Uterus (tissue), 4 donors: ENCODE measurements around the gene TBC1D14. TPM values are rescaled to one million over a fixed set of nuclear protein-coding genes. Genes with fewer than 3 reads are reported as not detected.

ENCODE experiments used
- DNase-seq, 2 donors: peaks; one replicate each; pipeline ENCODE4 v3.0.0-alpha.2; 2019 to 2020
- H3K27ac ChIP-seq, 2 donors: fragments of 200-600 bp; sonication (generic); 1 replicate in 1 of 2; 2 replicates in 1 of 2; pipeline ENCODE4 v1.5.1; 2016 to 2018
- H3K27me3 ChIP-seq, 2 donors: fragments of 200-600 bp; sonication (generic); one replicate each; pipeline ENCODE4 v1.5.1; 2018 to 2019; ENCODE audit warnings: control low read depth in 1 of 2
- H3K36me3 ChIP-seq, 2 donors: fragments of 200-600 bp; sonication (generic); one replicate each; pipeline ENCODE4 v1.5.1; 2019; ENCODE audit warnings: control low read depth in 1 of 2
- H3K4me1 ChIP-seq, 2 donors: fragments of 200-600 bp; sonication (generic); one replicate each; pipeline ENCODE4 v1.5.1; 2018 to 2019; ENCODE audit warnings: control low read depth in 1 of 2
- H3K4me3 ChIP-seq, 2 donors: fragments of 200-600 bp; sonication (generic); 1 replicate in 1 of 2; 2 replicates in 1 of 2; pipeline ENCODE4 v1.5.1; 2018 to 2019; ENCODE audit warnings: mild to moderate bottlenecking in 1 of 2
- H3K9me3 ChIP-seq, 2 donors: fragments of 200-600 bp; sonication (generic); one replicate each; pipeline ENCODE4 v1.5.1; 2019; ENCODE audit warnings: control low read depth in 1 of 2
- CTCF ChIP-seq, 4 experiments: fragments of 200-600 bp in 2 of 4; fragments of 450-650 bp in 2 of 4; sonication (generic) in 2 of 4; IDR thresholded peaks; one replicate each; pipeline ENCODE4 v1.5.1; 2016 to 2019; ENCODE audit warnings: antibody characterized with exemption in 4 of 4, mild to moderate bottlenecking in 2 of 4, moderate library complexity in 1 of 4
- POLR2A ChIP-seq, 2 donors: fragments of 450-650 bp; IDR thresholded peaks; one replicate each; pipeline ENCODE4 v1.6.1; 2016; ENCODE audit warnings: antibody characterized with exemption in 2 of 2, mild to moderate bottlenecking in 1 of 2, moderate library complexity in 1 of 2
- intact Hi-C: fragments of 100-400 bp; cut with DNase I; formaldehyde crosslinking; loops from one replicate; pipeline ENCODE4 v1.15.1; 2023; ENCODE audit warnings: low total_unique reads
- total RNA-seq, 4 donors: library from RNA; depleted of rRNA in 3 of 4; stranded (reverse); fragments of >200 nt in 3 of 4; gene quantifications; one replicate each; pipeline versions ENCODE4 v1.1.0 to v1.2.4, GENCODE V29; 2014 to 2023
- donor health status: DM: yes; HTN: yes; CAD: no.

Gene TBC1D14
- total RNA-seq, 4 donors from 2014 or later, result 16.9 to 61.2 (median 28.1) TPM

DNA sequence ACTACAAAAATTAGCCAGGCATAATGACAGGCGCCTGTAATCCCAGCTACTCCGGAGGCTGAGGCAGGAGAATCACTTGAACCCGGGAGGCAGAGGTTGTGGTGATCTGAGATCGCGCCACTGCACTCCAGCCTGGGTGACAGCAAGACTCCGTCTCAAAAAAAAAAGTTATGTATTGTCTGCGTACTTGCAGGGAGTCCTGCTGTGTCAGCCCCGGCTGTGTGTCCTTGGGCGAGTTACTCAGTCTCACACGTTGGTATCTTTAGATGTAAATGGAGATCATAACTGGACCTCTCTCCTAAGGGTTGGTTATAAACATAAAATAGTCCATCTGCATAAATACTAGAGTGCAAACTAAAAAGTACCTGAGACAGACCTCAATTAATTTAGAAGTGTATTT lies 22.7 kb upstream of the TBC1D14 start:
- Histone ChIP-seq H3K27me3 (no peaks in the 10 kb centered on the region), H3K27ac (no peak overlapping the region), H3K4me1 (no peaks in the 10 kb centered on the region), H3K4me3 (no peak overlapping the region), H3K36me3 (no peaks in the 10 kb centered on the region), H3K9me3 (no peaks in the 10 kb centered on the region)
- intact Hi-C loops, result no loop called here
- DNase-seq, result no peak
- TF ChIP-seq CTCF (IDR thresholded peaks at IDR 0.05) (no peak), POLR2A (IDR thresholded peaks at IDR 0.05) (no peak)

- Histone ChIP-seq H3K27ac (no peak overlapping the region), H3K4me3 (no peak overlapping the region), H3K9me3 (no peaks in the 10 kb centered on the region), H3K4me1 (no peaks in the 10 kb centered on the region), H3K36me3 (no peaks in the 10 kb centered on the region), H3K27me3 (no peaks in the 10 kb centered on the region)
- TF ChIP-seq POLR2A (IDR thresholded peaks at IDR 0.05) (no peak), CTCF (IDR thresholded peaks at IDR 0.05) (no peak)
- DNase-seq, result no peak
- intact Hi-C loops, result no loop called here
Measured at GRCh38 chr4:6887591-6888371, 21.8 kb upstream of the TBC1D14 start.

DNA sequence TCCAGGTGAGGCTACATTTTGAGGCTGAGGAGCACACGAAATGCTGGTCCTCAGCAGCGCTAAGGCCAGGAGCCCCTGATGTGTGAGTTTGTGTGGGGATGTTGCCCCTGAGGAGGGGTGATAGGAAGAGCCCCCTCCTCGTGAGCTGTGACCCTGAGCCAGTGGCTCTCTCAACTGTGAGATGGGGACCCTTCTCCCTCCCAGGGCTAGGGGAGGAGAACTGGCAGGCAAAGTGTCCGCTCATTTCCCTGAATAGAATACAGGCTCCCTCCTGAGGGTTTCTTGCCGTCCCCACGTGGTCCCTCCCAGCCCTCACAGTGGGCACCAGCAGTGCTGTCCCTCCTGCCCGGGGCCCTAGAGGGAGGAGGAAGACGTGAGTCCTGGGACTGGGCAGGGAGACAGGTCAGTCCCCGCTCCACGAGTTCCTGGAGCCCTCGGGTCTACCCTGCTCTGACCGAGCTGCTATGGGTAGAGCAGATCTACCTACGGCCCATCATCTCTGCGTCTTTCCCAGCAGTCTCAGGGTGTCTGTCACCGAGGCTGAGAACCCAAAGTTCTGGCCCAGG lies 21.0 kb upstream of the TBC1D14 start:
- no peak for DNase-seq
- Histone ChIP-seq H3K27ac (no peak overlapping the region), H3K4me1 (no peaks in the 10 kb centered on the region), H3K9me3 (no peaks in the 10 kb centered on the region), H3K4me3 (no peak overlapping the region), H3K27me3 (no peaks in the 10 kb centered on the region), H3K36me3 (no peaks in the 10 kb centered on the region)
- intact Hi-C loops, result no loop called here
- TF ChIP-seq POLR2A (IDR thresholded peaks at IDR 0.05) (no peak), CTCF (IDR thresholded peaks at IDR 0.05) (no peak)

- no peak overlapping the region for H3K4me3 ChIP-seq
- no peaks in the 10 kb centered on the region for H3K9me3 ChIP-seq
- H3K27ac ChIP-seq, result no peak overlapping the region
- H3K4me1 ChIP-seq, result no peaks in the 10 kb centered on the region
- H3K27me3 ChIP-seq, result no peaks in the 10 kb centered on the region
- H3K36me3 ChIP-seq, result no peaks in the 10 kb centered on the region
- intact Hi-C loops, result no loop called here
- no peak for DNase-seq
- TF ChIP-seq POLR2A (IDR thresholded peaks at IDR 0.05), result no peak
- no peak for TF ChIP-seq CTCF (IDR thresholded peaks at IDR 0.05)
Measured at GRCh38 chr4:6889101-6889735, 20.4 kb upstream of the TBC1D14 start.

GRCh38 chr4:6889736-6890324 lies 19.8 kb upstream of the TBC1D14 start:
- Histone ChIP-seq H3K27ac (no peak overlapping the region), H3K36me3 (no peaks in the 10 kb centered on the region), H3K4me3 (no peak overlapping the region), H3K4me1 (no peaks in the 10 kb centered on the region), H3K9me3 (no peaks in the 10 kb centered on the region), H3K27me3 (no peaks in the 10 kb centered on the region)
- no peak for DNase-seq
- intact Hi-C loops, result no loop called here
- TF ChIP-seq CTCF (IDR thresholded peaks at IDR 0.05) (no peak), POLR2A (IDR thresholded peaks at IDR 0.05) (no peak)
